Uterus (tissue), 2 donors: Measurements from ENCODE around the gene LDAH.

Source experiments
- POLR2A ChIP-seq, 2 donors: fragments of 450-650 bp; IDR thresholded peaks; one replicate each; pipeline ENCODE4 v1.6.1; 2016; ENCODE audit warnings: antibody characterized with exemption in 2 of 2, mild to moderate bottlenecking in 1 of 2, moderate library complexity in 1 of 2
- TF ChIP-seq, protein P1 (sequence below), 4 experiments: fragments of 200-600 bp in 2 of 4; fragments of 450-650 bp in 2 of 4; sonication (generic) in 2 of 4; IDR thresholded peaks; one replicate each; pipeline ENCODE4 v1.5.1; 2016 to 2019; ENCODE audit warnings: antibody characterized with exemption in 4 of 4, mild to moderate bottlenecking in 2 of 4, moderate library complexity in 1 of 4

GRCh38 chr2:20648206-20648605 is 174.7 kb downstream of the LDAH start:
- TF ChIP-seq, protein P1, sequence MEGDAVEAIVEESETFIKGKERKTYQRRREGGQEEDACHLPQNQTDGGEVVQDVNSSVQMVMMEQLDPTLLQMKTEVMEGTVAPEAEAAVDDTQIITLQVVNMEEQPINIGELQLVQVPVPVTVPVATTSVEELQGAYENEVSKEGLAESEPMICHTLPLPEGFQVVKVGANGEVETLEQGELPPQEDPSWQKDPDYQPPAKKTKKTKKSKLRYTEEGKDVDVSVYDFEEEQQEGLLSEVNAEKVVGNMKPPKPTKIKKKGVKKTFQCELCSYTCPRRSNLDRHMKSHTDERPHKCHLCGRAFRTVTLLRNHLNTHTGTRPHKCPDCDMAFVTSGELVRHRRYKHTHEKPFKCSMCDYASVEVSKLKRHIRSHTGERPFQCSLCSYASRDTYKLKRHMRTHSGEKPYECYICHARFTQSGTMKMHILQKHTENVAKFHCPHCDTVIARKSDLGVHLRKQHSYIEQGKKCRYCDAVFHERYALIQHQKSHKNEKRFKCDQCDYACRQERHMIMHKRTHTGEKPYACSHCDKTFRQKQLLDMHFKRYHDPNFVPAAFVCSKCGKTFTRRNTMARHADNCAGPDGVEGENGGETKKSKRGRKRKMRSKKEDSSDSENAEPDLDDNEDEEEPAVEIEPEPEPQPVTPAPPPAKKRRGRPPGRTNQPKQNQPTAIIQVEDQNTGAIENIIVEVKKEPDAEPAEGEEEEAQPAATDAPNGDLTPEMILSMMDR (IDR thresholded peaks at IDR 0.05): no peak
- TF ChIP-seq POLR2A (IDR thresholded peaks at IDR 0.05): no peak
